GM19240 (cell line): ENCODE results near the gene PEAK3.
"Not testable (repeated sequence)": the region's sequence is repeated elsewhere in the genome, so short reads cannot be mapped to it uniquely, and the experiment has no call there.

Experiments
- DNase-seq: peaks from one replicate; pipeline ENCODE4 v3.0.0; 2011; ENCODE audit warnings: low spot score; ENCODE audit not compliant: insufficient read length

Gene PEAK3

GRCh38 chr19:2288818-2289713, 7.1 kb upstream of the PEAK3 start:
- no peak for DNase-seq

- DNase-seq, result no peak
These were observed 6.4 kb upstream of the PEAK3 start for GRCh38 chr19:2288338-2288817.

- no peak for DNase-seq
These were observed 5.8 kb upstream of the PEAK3 start for GRCh38 chr19:2287585-2288337.

- DNase-seq, result no peak
These were observed 4.6 kb upstream of the PEAK3 start for GRCh38 chr19:2286402-2287140.

GRCh38 chr19:2283835-2284507, 2.0 kb upstream of the PEAK3 start:
- no peak for DNase-seq

- no peak for DNase-seq
These were observed 875 bp upstream of the PEAK3 start for GRCh38 chr19:2282862-2283237.

- DNase-seq, result not testable (repeated sequence)
These were observed 512 bp downstream of the PEAK3 start for GRCh38 chr19:2281265-2282061.

- no peak for DNase-seq
These were observed 1.2 kb downstream of the PEAK3 start for GRCh38 chr19:2280633-2281264.

GRCh38 chr19:2278459-2279158, 3.4 kb downstream of the PEAK3 start:
- DNase-seq, result no peak

- DNase-seq, result no peak
These were observed 4.8 kb downstream of the PEAK3 start for GRCh38 chr19:2277138-2277537.

- no peak for DNase-seq
These were observed 5.5 kb downstream of the PEAK3 start for GRCh38 chr19:2276429-2276986.

GRCh38 chr19:2275588-2276428, 6.2 kb downstream of the PEAK3 start:
- DNase-seq, result no peak

GRCh38 chr19:2274931-2275535, 6.9 kb downstream of the PEAK3 start:
- DNase-seq, result no peak

- DNase-seq, result no peak
These were observed 7.7 kb downstream of the PEAK3 start for GRCh38 chr19:2274185-2274711.

- DNase-seq, result peak; percentile 99
These were observed 8.4 kb downstream of the PEAK3 start for GRCh38 chr19:2273356-2274184.
